Smooth muscle cell (in vitro differentiated cells): ENCODE measurements around the gene MSI2. TPM values are rescaled to one million over a fixed set of nuclear protein-coding genes. Genes with fewer than 3 reads are reported as not detected.

Source experiments
- DNase-seq: peaks from one replicate; lab custom pipeline; 2025; ENCODE audit not compliant: unreplicated experiment; lab: John Stamatoyannopoulos, UW
- H2AFZ ChIP-seq: fragments of 200-600 bp; sonication (generic); 2 replicates; pipeline ENCODE4 v1.6.0; 2016; ENCODE audit warnings: antibody characterized with exemption, low read depth, mild to moderate bottlenecking
- H3F3A ChIP-seq: fragments of 200-600 bp; sonication (generic); 2 replicates; pipeline ENCODE4 v1.6.0; 2017; ENCODE audit warnings: antibody characterized with exemption, low read depth
- H3K27ac ChIP-seq: fragments of 200-600 bp; sonication (generic); 2 replicates; pipeline ENCODE4 v1.5.1; 2016; ENCODE audit warnings: low read depth, mild to moderate bottlenecking
- H3K27me3 ChIP-seq: fragments of 200-600 bp; sonication (generic); 2 replicates; pipeline ENCODE4 v1.6.1; 2016; ENCODE audit warnings: low read depth, mild to moderate bottlenecking
- H3K36me3 ChIP-seq: fragments of 200-600 bp; sonication (generic); 2 replicates; pipeline ENCODE4 v1.5.1; 2016; ENCODE audit warnings: low read depth
- H3K4me1 ChIP-seq: fragments of 200-600 bp; sonication (generic); 2 replicates; pipeline ENCODE4 v1.5.1; 2016; ENCODE audit warnings: low read depth
- H3K4me2 ChIP-seq: fragments of 200-600 bp; sonication (generic); 2 replicates; pipeline ENCODE4 v1.6.0; 2016; ENCODE audit warnings: mild to moderate bottlenecking
- H3K4me3 ChIP-seq: fragments of 200-600 bp; sonication (generic); 2 replicates; pipeline ENCODE4 v1.5.1; 2016; ENCODE audit warnings: mild to moderate bottlenecking
- H3K79me2 ChIP-seq: fragments of 200-600 bp; sonication (generic); 2 replicates; pipeline ENCODE4 v1.6.0; 2016; ENCODE audit warnings: low read depth, mild to moderate bottlenecking
- H3K9ac ChIP-seq: fragments of 200-600 bp; sonication (generic); 2 replicates; pipeline ENCODE4 v1.6.0; 2016; ENCODE audit warnings: low read depth
- H3K9me3 ChIP-seq: fragments of 200-600 bp; sonication (generic); replicated peaks from 2 replicates; pipeline ENCODE4 v1.5.1; 2016; ENCODE audit warnings: low read depth
- H4K20me1 ChIP-seq: fragments of 200-600 bp; sonication (generic); 2 replicates; pipeline ENCODE4 v1.6.0; 2016; ENCODE audit warnings: low read depth
- CTCF ChIP-seq: fragments of 200-600 bp; sonication (generic); IDR thresholded peaks from 2 replicates; pipeline ENCODE4 v1.5.1; 2017; ENCODE audit warnings: borderline replicate concordance, mild to moderate bottlenecking, antibody characterized with exemption; ENCODE audit not compliant: insufficient read depth, poor library complexity, severe bottlenecking
- WGBS: methylation state at CpG from one replicate; pipeline ENCODE4 v1.1.7; 2016; ENCODE audit warnings: low lambda C conversion rate; 5-methylcytosine and 5-hydroxymethylcytosine counted together
- polyA plus RNA-seq: library from polyadenylated mRNA; unstranded; fragments of >200 nt; fragmentation: Nextera tagmentation; extraction: Ambion mirVana; gene quantifications from 2 replicates; pipeline ENCODE4 v1.2.1, GENCODE V29; 2016
- total RNA-seq: library from RNA; depleted of rRNA; stranded (reverse); fragments of >200 nt; gene quantifications from 2 replicates; pipeline ENCODE4 v1.2.3, GENCODE V29; 2014

Gene MSI2
- total and polyA plus RNA-seq, 2 experiments from 2014 or later = 5.7 to 36.5 TPM

- no peaks in the 10 kb centered on the region for H3K27me3 ChIP-seq
- TF ChIP-seq CTCF = no peak
- DNase-seq = no peak
These were observed 8.5 kb downstream of the MSI2 start for GRCh38 chr17:57264776-57265175.

GRCh38 chr17:57266902-57267311, 10.6 kb downstream of the MSI2 start:
- peaks cover 6% of the 10 kb centered on the region for H3K36me3 ChIP-seq
- 96% methylated on average over 14 of the region's 14 CpGs for WGBS
- no peak for TF ChIP-seq CTCF
- peaks cover 18% of the 10 kb centered on the region for H3K4me1 ChIP-seq
- no peak overlapping the region for H3K27ac ChIP-seq
- peaks cover 58% of the 10 kb centered on the region for H3K79me2 ChIP-seq
- no peak overlapping the region for H3K4me3 ChIP-seq
- H2AFZ ChIP-seq = no peak overlapping the region
- no peak overlapping the region for H3K9ac ChIP-seq
- no peak for DNase-seq
- peaks cover 92% of the 10 kb centered on the region for H4K20me1 ChIP-seq
- no peaks in the 10 kb centered on the region for H3K9me3 ChIP-seq
- H3K27me3 ChIP-seq = no peaks in the 10 kb centered on the region
- H3F3A ChIP-seq = no peaks in the 10 kb centered on the region
- H3K4me2 ChIP-seq = no peak overlapping the region

More at GRCh38 chr17:57264776-57265175, 8.5 kb downstream of the MSI2 start:
- peaks cover 7% of the 10 kb centered on the region for H3K36me3 ChIP-seq
- peaks cover 82% of the 10 kb centered on the region for H4K20me1 ChIP-seq
- no peaks in the 10 kb centered on the region for H3F3A ChIP-seq
- no peak overlapping the region for H3K4me3 ChIP-seq
- H3K9me3 ChIP-seq = no peaks in the 10 kb centered on the region
- H2AFZ ChIP-seq = no peak overlapping the region
- WGBS = 70% methylated on average over 7 of the region's 7 CpGs
- no peak overlapping the region for H3K27ac ChIP-seq
- H3K4me2 ChIP-seq = no peak overlapping the region
- H3K9ac ChIP-seq = no peak overlapping the region
- peaks cover 16% of the 10 kb centered on the region for H3K4me1 ChIP-seq
- peaks cover 62% of the 10 kb centered on the region for H3K79me2 ChIP-seq

- no peak overlapping the region for H3K27ac ChIP-seq
- 98% methylated on average over 8 of the region's 8 CpGs for WGBS
- DNase-seq = no peak
- H3K4me2 ChIP-seq = no peak overlapping the region
- TF ChIP-seq CTCF = no peak
- H4K20me1 ChIP-seq = peaks cover 91% of the 10 kb centered on the region
- H3K79me2 ChIP-seq = peaks cover 52% of the 10 kb centered on the region
- peaks cover 15% of the 10 kb centered on the region for H3K4me1 ChIP-seq
- H2AFZ ChIP-seq = no peak overlapping the region
- no peaks in the 10 kb centered on the region for H3K27me3 ChIP-seq
- H3K9me3 ChIP-seq = no peaks in the 10 kb centered on the region
- H3F3A ChIP-seq = no peaks in the 10 kb centered on the region
- no peak overlapping the region for H3K9ac ChIP-seq
- no peaks in the 10 kb centered on the region for H3K36me3 ChIP-seq
- H3K4me3 ChIP-seq = no peak overlapping the region
These were observed 11.9 kb downstream of the MSI2 start for GRCh38 chr17:57268181-57268580.

GRCh38 chr17:57269052-57269451, 12.7 kb downstream of the MSI2 start:
- peaks cover 88% of the 10 kb centered on the region for H4K20me1 ChIP-seq
- no peak overlapping the region for H2AFZ ChIP-seq
- H3K9ac ChIP-seq = no peak overlapping the region
- no peak overlapping the region for H3K4me2 ChIP-seq
- no peak for TF ChIP-seq CTCF
- no peak overlapping the region for H3K4me3 ChIP-seq
- no peak for DNase-seq
- H3K27me3 ChIP-seq = no peaks in the 10 kb centered on the region
- WGBS = 97% methylated on average over 3 of the region's 3 CpGs
- H3K36me3 ChIP-seq = no peaks in the 10 kb centered on the region
- H3K9me3 ChIP-seq = no peaks in the 10 kb centered on the region
- H3K79me2 ChIP-seq = peaks cover 50% of the 10 kb centered on the region
- H3F3A ChIP-seq = no peaks in the 10 kb centered on the region
- H3K27ac ChIP-seq = no peak overlapping the region
- H3K4me1 ChIP-seq = peaks cover 15% of the 10 kb centered on the region
